ENCODE results near the gene ZNRF3.

Gene ZNRF3

GRCh38 chr22:28887725-28888459, 4.5 kb downstream of the ZNRF3 start:
- Histone ChIP-seq H3K4me1 (ENCODE audit: control insufficient read depth in 2 of 2, insufficient read depth in 1 of 2, low read depth in 1 of 2, low read length in 2 of 2) (peaks cover 11 to 28% of the 10 kb centered on the region in 2 donors), H2BK15ac (ENCODE audit: low read length) (no peak overlapping the region), H2BK120ac (ENCODE audit: low read depth, low read length) (no peak overlapping the region), H3K14ac (ENCODE audit: low read length) (no peak overlapping the region), H3K4ac (ENCODE audit: low read length) (no peak overlapping the region), H2AK5ac (ENCODE audit: low read depth, low read length) (no peak overlapping the region), H2AFZ (ENCODE audit: low read length) (no peak overlapping the region), H4K91ac (ENCODE audit: low read depth, low read length, poor library complexity) (no peak overlapping the region), H3K36me3 (replicated peaks in 1 of 2; ENCODE audit: control insufficient read depth in 2 of 2, insufficient read depth in 2 of 2, low read length in 2 of 2) (peaks cover 0 to 16% of the 10 kb centered on the region in 2 donors), H3K27me3 (ENCODE audit: control insufficient read depth in 3 of 3, insufficient read depth in 3 of 3, low read depth in 1 of 3, low read length in 3 of 3) (no peaks in the 10 kb centered on the region), H3K4me2 (ENCODE audit: insufficient read depth, low read length, poor library complexity, severe bottlenecking) (no peak overlapping the region), H3K23ac (ENCODE audit: low read depth, low read length, poor library complexity) (no peak overlapping the region), H3K79me1 (ENCODE audit: low read depth, low read length) (peaks cover 12% of the 10 kb centered on the region), H3K4me3 (ENCODE audit: low read length in 2 of 2) (no peak overlapping the region), H2BK12ac (ENCODE audit: low read length) (no peak overlapping the region), H3K27ac (replicated peaks; ENCODE audit: low read length) (no peak overlapping the region), H3K9me3 (replicated peaks in 1 of 2; ENCODE audit: control insufficient read depth in 2 of 2, insufficient read depth in 1 of 2, low read depth in 1 of 2, low read length in 2 of 2) (no peaks in the 10 kb centered on the region), H3K9ac (ENCODE audit: low read depth, low read length, poor library complexity) (no peak overlapping the region), H4K8ac (ENCODE audit: low read depth, low read length) (no peak overlapping the region), H2BK5ac (ENCODE audit: low read length) (no peak overlapping the region), H3K18ac (ENCODE audit: low read length) (no peak overlapping the region)
- no peak for DNase-seq (ENCODE audit: low spot score)
- WGBS, 2 donors (ENCODE audit: extremely low coverage in 2 of 2, insufficient read length in 2 of 2, insufficient replicate concordance in 1 of 2) = 100% methylated on average over 1 of the region's 4 CpGs; no CpG with 5 or more reads in 1 of the 2 donors

- Histone ChIP-seq H4K8ac (ENCODE audit: low read depth, low read length) (no peak overlapping the region), H3K27me3 (ENCODE audit: control insufficient read depth in 3 of 3, insufficient read depth in 3 of 3, low read depth in 1 of 3, low read length in 3 of 3) (no peaks in the 10 kb centered on the region), H3K18ac (ENCODE audit: low read length) (no peak overlapping the region), H3K14ac (ENCODE audit: low read length) (no peak overlapping the region), H3K9ac (ENCODE audit: low read depth, low read length, poor library complexity) (no peak overlapping the region), H3K4ac (ENCODE audit: low read length) (no peak overlapping the region), H2BK12ac (ENCODE audit: low read length) (no peak overlapping the region), H3K4me3 (ENCODE audit: low read length in 2 of 2) (no peak overlapping the region), H3K36me3 (replicated peaks in 1 of 2; ENCODE audit: control insufficient read depth in 2 of 2, insufficient read depth in 2 of 2, low read length in 2 of 2) (peaks cover 0 to 16% of the 10 kb centered on the region in 2 donors), H3K4me2 (ENCODE audit: insufficient read depth, low read length, poor library complexity, severe bottlenecking) (no peak overlapping the region), H3K4me1 (ENCODE audit: control insufficient read depth in 2 of 2, insufficient read depth in 1 of 2, low read depth in 1 of 2, low read length in 2 of 2) (peaks cover 11 to 28% of the 10 kb centered on the region in 2 donors), H3K27ac (replicated peaks; ENCODE audit: low read length) (no peak overlapping the region), H3K23ac (ENCODE audit: low read depth, low read length, poor library complexity) (no peak overlapping the region), H2BK5ac (ENCODE audit: low read length) (no peak overlapping the region), H4K91ac (ENCODE audit: low read depth, low read length, poor library complexity) (no peak overlapping the region), H2BK120ac (ENCODE audit: low read depth, low read length) (no peak overlapping the region), H2AFZ (ENCODE audit: low read length) (no peak overlapping the region), H2AK5ac (ENCODE audit: low read depth, low read length) (no peak overlapping the region), H3K79me1 (ENCODE audit: low read depth, low read length) (peaks cover 10% of the 10 kb centered on the region), H2BK15ac (ENCODE audit: low read length) (no peak overlapping the region), H3K9me3 (replicated peaks in 1 of 2; ENCODE audit: control insufficient read depth in 2 of 2, insufficient read depth in 1 of 2, low read depth in 1 of 2, low read length in 2 of 2) (no peaks in the 10 kb centered on the region)
- no CpG with 5 or more reads among the region's 6 CpGs for WGBS, 2 donors (ENCODE audit: extremely low coverage in 2 of 2, insufficient read length in 2 of 2, insufficient replicate concordance in 1 of 2)
- DNase-seq (ENCODE audit: low spot score) = no peak
Observed at GRCh38 chr22:28889478-28890024, 6.2 kb downstream of the ZNRF3 start.

- Histone ChIP-seq H2BK15ac (ENCODE audit: low read length) (no peak overlapping the region), H2AK5ac (ENCODE audit: low read depth, low read length) (no peak overlapping the region), H2BK5ac (ENCODE audit: low read length) (no peak overlapping the region)
Observed at GRCh38 chr22:28891156-28891733, 7.9 kb downstream of the ZNRF3 start.

GRCh38 chr22:28892175-28892731, 8.9 kb downstream of the ZNRF3 start:
- WGBS, 2 donors (ENCODE audit: extremely low coverage in 2 of 2, insufficient read length in 2 of 2, insufficient replicate concordance in 1 of 2) = no CpG with 5 or more reads among the region's 5 CpGs

More at GRCh38 chr22:28891156-28891733, 7.9 kb downstream of the ZNRF3 start:
- H2AFZ ChIP-seq (ENCODE audit: low read length) = no peak overlapping the region
- H2BK120ac ChIP-seq (ENCODE audit: low read depth, low read length) = no peak overlapping the region
- no peaks in the 10 kb centered on the region for H3K27me3 ChIP-seq (ENCODE audit: control insufficient read depth in 3 of 3, insufficient read depth in 3 of 3, low read depth in 1 of 3, low read length in 3 of 3)
- WGBS, 2 donors (ENCODE audit: extremely low coverage in 2 of 2, insufficient read length in 2 of 2, insufficient replicate concordance in 1 of 2) = no CpG with 5 or more reads among the region's 2 CpGs
- no peak overlapping the region for H3K4me3 ChIP-seq (ENCODE audit: low read length in 2 of 2)
- no peaks in the 10 kb centered on the region for H3K9me3 ChIP-seq (replicated peaks in 1 of 2; ENCODE audit: control insufficient read depth in 2 of 2, insufficient read depth in 1 of 2, low read depth in 1 of 2, low read length in 2 of 2)
- no peak overlapping the region for H4K8ac ChIP-seq (ENCODE audit: low read depth, low read length)
- no peak overlapping the region for H3K4ac ChIP-seq (ENCODE audit: low read length)
- no peak overlapping the region for H3K14ac ChIP-seq (ENCODE audit: low read length)
- H3K4me2 ChIP-seq (ENCODE audit: insufficient read depth, low read length, poor library complexity, severe bottlenecking) = no peak overlapping the region
- peaks cover 0 to 20% of the 10 kb centered on the region in 2 donors for H3K36me3 ChIP-seq (replicated peaks in 1 of 2; ENCODE audit: control insufficient read depth in 2 of 2, insufficient read depth in 2 of 2, low read length in 2 of 2)
- H2BK12ac ChIP-seq (ENCODE audit: low read length) = no peak overlapping the region
- no peak overlapping the region for H4K91ac ChIP-seq (ENCODE audit: low read depth, low read length, poor library complexity)
- H3K18ac ChIP-seq (ENCODE audit: low read length) = no peak overlapping the region
- DNase-seq (ENCODE audit: low spot score) = no peak
- H3K23ac ChIP-seq (ENCODE audit: low read depth, low read length, poor library complexity) = no peak overlapping the region
- H3K79me1 ChIP-seq (ENCODE audit: low read depth, low read length) = peaks cover 8% of the 10 kb centered on the region
- H3K4me1 ChIP-seq (ENCODE audit: control insufficient read depth in 2 of 2, insufficient read depth in 1 of 2, low read depth in 1 of 2, low read length in 2 of 2) = peaks cover 5 to 21% of the 10 kb centered on the region in 2 donors
- no peak overlapping the region for H3K9ac ChIP-seq (ENCODE audit: low read depth, low read length, poor library complexity)
- H3K27ac ChIP-seq (replicated peaks; ENCODE audit: low read length) = no peak overlapping the region

More at GRCh38 chr22:28892175-28892731, 8.9 kb downstream of the ZNRF3 start:
- Histone ChIP-seq H3K27ac (replicated peaks; ENCODE audit: low read length) (no peak overlapping the region), H3K4me2 (ENCODE audit: insufficient read depth, low read length, poor library complexity, severe bottlenecking) (no peak overlapping the region), H2AK5ac (ENCODE audit: low read depth, low read length) (no peak overlapping the region), H2AFZ (ENCODE audit: low read length) (no peak overlapping the region), H3K4me1 (ENCODE audit: control insufficient read depth in 2 of 2, insufficient read depth in 1 of 2, low read depth in 1 of 2, low read length in 2 of 2) (peaks cover 5 to 15% of the 10 kb centered on the region in 2 donors), H3K9ac (ENCODE audit: low read depth, low read length, poor library complexity) (no peak overlapping the region), H3K9me3 (replicated peaks in 1 of 2; ENCODE audit: control insufficient read depth in 2 of 2, insufficient read depth in 1 of 2, low read depth in 1 of 2, low read length in 2 of 2) (no peaks in the 10 kb centered on the region), H3K14ac (ENCODE audit: low read length) (no peak overlapping the region), H3K4ac (ENCODE audit: low read length) (no peak overlapping the region), H3K36me3 (replicated peaks in 1 of 2; ENCODE audit: control insufficient read depth in 2 of 2, insufficient read depth in 2 of 2, low read length in 2 of 2) (peaks cover 0 to 20% of the 10 kb centered on the region in 2 donors), H4K8ac (ENCODE audit: low read depth, low read length) (no peak overlapping the region), H3K18ac (ENCODE audit: low read length) (peak overlapping the region; percentile 57), H2BK15ac (ENCODE audit: low read length) (no peak overlapping the region), H2BK5ac (ENCODE audit: low read length) (no peak overlapping the region), H3K79me1 (ENCODE audit: low read depth, low read length) (peaks cover 8% of the 10 kb centered on the region), H3K27me3 (ENCODE audit: control insufficient read depth in 3 of 3, insufficient read depth in 3 of 3, low read depth in 1 of 3, low read length in 3 of 3) (no peaks in the 10 kb centered on the region), H3K23ac (ENCODE audit: low read depth, low read length, poor library complexity) (no peak overlapping the region), H2BK120ac (ENCODE audit: low read depth, low read length) (no peak overlapping the region), H4K91ac (ENCODE audit: low read depth, low read length, poor library complexity) (no peak overlapping the region), H3K4me3 (ENCODE audit: low read length in 2 of 2) (no peak overlapping the region), H2BK12ac (ENCODE audit: low read length) (no peak overlapping the region)
- DNase-seq (ENCODE audit: low spot score) = no peak
